CD4-positive, alpha-beta T cell (primary cell): ENCODE measurements around the gene ITGA5. TPM values are rescaled to one million over a fixed set of nuclear protein-coding genes. Genes with fewer than 3 reads are reported as not detected.

Experiments
- ATAC-seq: fragments of 200-7000 bp; cut with Tn5 transposase; one replicate; pipeline ENCODE4 v1.10.0; 2022; ENCODE audit warnings: mild to moderate bottlenecking; ENCODE audit not compliant: poor library complexity
- CTCF ChIA-PET: fragments of 350-600 bp; sonication (Branson Sonifier 250); formaldehyde crosslinking; loops from one replicate; lab custom pipeline; 2021; ENCODE audit warnings: antibody characterized with exemption, inconsistent platforms; lab: Charles Lee
- POLR2A ChIA-PET: fragments of 350-600 bp; sonication (Branson Sonifier 250); formaldehyde crosslinking; loops from one replicate; lab custom pipeline; 2021; ENCODE audit warnings: antibody characterized with exemption, inconsistent platforms; lab: Charles Lee
- DNase-seq, 14 experiments: peaks; one replicate each; pipeline ENCODE4 v3.0.0-alpha.2; 2013 to 2020; ENCODE audit warnings: mixed read lengths in 2 of 14
- H3K27ac ChIP-seq, 2 donors: one replicate each; pipeline versions ENCODE4 v1.5.1 to v1.7.0; 2013; ENCODE audit warnings: low read length in 2 of 2, low read depth in 1 of 2, mild to moderate bottlenecking in 1 of 2
- H3K27me3 ChIP-seq, 2 experiments: 1 replicate in 1 of 2; 2 replicates in 1 of 2; pipeline versions ENCODE4 v1.6.1 to v1.7.0; 2013; ENCODE audit warnings: low read length in 2 of 2, control low read depth in 1 of 2, mild to moderate bottlenecking in 1 of 2, moderate library complexity in 1 of 2; ENCODE audit not compliant: insufficient read depth in 2 of 2, control insufficient read depth in 1 of 2
- H3K36me3 ChIP-seq: one replicate; pipeline ENCODE4 v1.6.1; 2013; ENCODE audit warnings: low read length, control low read depth; ENCODE audit not compliant: insufficient read depth
- H3K4me1 ChIP-seq: one replicate; pipeline ENCODE4 v1.6.1; 2013; ENCODE audit warnings: low read length, control low read depth; ENCODE audit not compliant: insufficient read depth
- H3K4me3 ChIP-seq: one replicate; pipeline ENCODE4 v1.5.1; 2013; ENCODE audit warnings: mild to moderate bottlenecking, low read length, moderate library complexity
- H3K9me3 ChIP-seq, 2 experiments: 1 replicate in 1 of 2; 2 replicates in 1 of 2; pipeline versions ENCODE4 v1.6.1 to v1.7.0; 2013; ENCODE audit warnings: low read length in 2 of 2, mild to moderate bottlenecking in 2 of 2, control low read depth in 1 of 2, moderate library complexity in 1 of 2; ENCODE audit not compliant: control insufficient read depth in 1 of 2, insufficient read depth in 1 of 2
- H3K27ac Mint-ChIP-seq: one replicate; pipeline ENCODE4 v1.8.0; 2020; ENCODE audit warnings: mixed read lengths
- H3K27me3 Mint-ChIP-seq: one replicate; pipeline ENCODE4 v1.8.0; 2021; ENCODE audit warnings: mixed read lengths
- H3K36me3 Mint-ChIP-seq: one replicate; pipeline ENCODE4 v1.8.0; 2021; ENCODE audit warnings: low read depth, mixed read lengths
- H3K4me1 Mint-ChIP-seq: one replicate; pipeline ENCODE4 v1.8.0; 2021; ENCODE audit warnings: low read depth, mixed read lengths
- H3K4me3 Mint-ChIP-seq: one replicate; pipeline ENCODE4 v1.8.0; 2020; ENCODE audit warnings: mild to moderate bottlenecking, mixed read lengths
- H3K9me3 Mint-ChIP-seq: one replicate; pipeline ENCODE4 v1.8.0; 2020; ENCODE audit warnings: mixed read lengths
- intact Hi-C, 2 experiments: fragments of 100-400 bp; cut with DNase I in 1 of 2; cut with micrococcal nuclease in 1 of 2; formaldehyde crosslinking; loops; one replicate each; pipeline versions ENCODE4 v1.15.1 to v1.9.0; 2023 to 2025; cut with DNase I, micrococcal nuclease
- total RNA-seq, 174 experiments: library from RNA in 2 of 174; stranded (reverse) in 2 of 174; gene quantifications; one replicate each; pipeline ENCODE4 v1.2.3 and lab custom pipeline; 2021 to 2026
- TF ChIP-seq, protein P1 (sequence below): fragments of 200-600 bp; IDR thresholded peaks from one replicate; pipeline ENCODE4 v1.8.0; 2022; ENCODE audit warnings: antibody characterized with exemption, mild to moderate bottlenecking

The ITGA5 gene
- total RNA-seq, 2 experiments from 2014 or later, result 143 to 159 TPM

DNA sequence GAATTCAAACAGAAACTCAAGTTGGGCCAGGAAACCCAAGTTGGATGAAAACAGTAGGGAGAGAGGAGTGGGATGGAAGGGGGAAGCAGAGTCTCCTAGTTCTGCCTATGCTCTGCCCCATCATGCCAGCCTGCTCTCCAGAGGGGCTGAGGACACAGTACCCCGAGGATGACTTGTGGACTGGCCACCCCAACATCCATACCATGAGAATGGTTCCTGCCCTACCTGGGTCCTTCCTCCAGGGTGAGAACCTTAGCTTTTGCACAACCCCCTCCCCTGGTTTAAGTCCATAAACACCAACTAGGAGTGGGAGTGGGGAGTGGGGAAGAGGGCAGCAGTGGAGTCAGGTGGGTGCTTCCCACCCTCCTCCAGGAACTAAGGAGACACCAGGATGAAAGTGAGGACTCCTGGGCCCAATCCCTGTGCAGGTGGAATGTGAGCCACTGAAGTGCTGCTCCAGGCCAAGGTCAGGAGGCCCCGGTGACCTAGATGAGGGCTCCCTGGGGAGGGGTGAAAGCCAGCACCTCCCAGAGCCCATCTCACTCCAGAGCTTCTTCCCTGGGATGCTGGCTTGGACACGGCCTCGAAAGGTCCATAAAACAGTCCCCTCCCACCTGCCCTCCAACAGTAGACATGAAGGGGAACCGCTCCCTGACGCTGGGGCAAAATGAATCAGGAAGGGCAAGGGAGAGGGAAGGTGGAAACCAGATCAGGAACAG is 41.1 kb downstream of the ITGA5 start:
- H3K27me3 Mint-ChIP-seq, result no peaks in the 10 kb centered on the region
- DNase-seq (no peak), ATAC-seq (no peak)
- H3K27ac Mint-ChIP-seq, result no peak overlapping the region
- no peak overlapping the region for H3K4me3 Mint-ChIP-seq
- POLR2A ChIA-PET, result no interaction called here
- TF ChIP-seq, protein P1, sequence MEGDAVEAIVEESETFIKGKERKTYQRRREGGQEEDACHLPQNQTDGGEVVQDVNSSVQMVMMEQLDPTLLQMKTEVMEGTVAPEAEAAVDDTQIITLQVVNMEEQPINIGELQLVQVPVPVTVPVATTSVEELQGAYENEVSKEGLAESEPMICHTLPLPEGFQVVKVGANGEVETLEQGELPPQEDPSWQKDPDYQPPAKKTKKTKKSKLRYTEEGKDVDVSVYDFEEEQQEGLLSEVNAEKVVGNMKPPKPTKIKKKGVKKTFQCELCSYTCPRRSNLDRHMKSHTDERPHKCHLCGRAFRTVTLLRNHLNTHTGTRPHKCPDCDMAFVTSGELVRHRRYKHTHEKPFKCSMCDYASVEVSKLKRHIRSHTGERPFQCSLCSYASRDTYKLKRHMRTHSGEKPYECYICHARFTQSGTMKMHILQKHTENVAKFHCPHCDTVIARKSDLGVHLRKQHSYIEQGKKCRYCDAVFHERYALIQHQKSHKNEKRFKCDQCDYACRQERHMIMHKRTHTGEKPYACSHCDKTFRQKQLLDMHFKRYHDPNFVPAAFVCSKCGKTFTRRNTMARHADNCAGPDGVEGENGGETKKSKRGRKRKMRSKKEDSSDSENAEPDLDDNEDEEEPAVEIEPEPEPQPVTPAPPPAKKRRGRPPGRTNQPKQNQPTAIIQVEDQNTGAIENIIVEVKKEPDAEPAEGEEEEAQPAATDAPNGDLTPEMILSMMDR, result no peak
- CTCF ChIA-PET, result no interaction called here
- H3K36me3 Mint-ChIP-seq, result no peaks in the 10 kb centered on the region
- H3K9me3 Mint-ChIP-seq, result no peaks in the 10 kb centered on the region
- no peaks in the 10 kb centered on the region for H3K36me3 ChIP-seq
- no peak overlapping the region for H3K4me3 ChIP-seq
- peaks cover 7% of the 10 kb centered on the region for H3K4me1 ChIP-seq
- no peaks in the 10 kb centered on the region for H3K27me3 ChIP-seq
- no peaks in the 10 kb centered on the region for H3K9me3 ChIP-seq
- intact Hi-C loops, result no loop called here
- H3K4me1 Mint-ChIP-seq, result peaks cover 6% of the 10 kb centered on the region
- no peak overlapping the region for H3K27ac ChIP-seq

DNA sequence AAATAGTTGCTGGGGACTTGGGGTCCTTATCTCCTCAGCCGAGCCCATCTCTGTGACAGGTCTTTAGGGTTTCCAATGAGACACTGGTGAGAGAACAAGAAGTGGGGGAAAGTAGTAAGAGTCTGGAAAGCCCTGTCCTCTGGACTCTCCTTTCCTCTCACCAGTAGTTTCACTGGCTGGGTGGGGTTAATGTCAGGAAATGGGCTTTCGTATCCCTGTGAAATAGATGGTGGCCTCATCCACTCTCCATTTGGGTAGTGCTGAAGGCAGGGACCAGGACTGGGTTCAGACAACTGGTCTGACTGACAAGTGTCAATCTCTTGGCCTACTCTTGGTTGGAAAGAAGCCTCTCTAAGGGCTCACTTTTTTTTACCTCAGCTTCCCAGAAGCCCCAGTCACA is 42.1 kb downstream of the ITGA5 start:
- Histone ChIP-seq H3K27me3 (no peaks in the 10 kb centered on the region), H3K27ac (no peak overlapping the region), H3K4me3 (no peak overlapping the region), H3K36me3 (no peaks in the 10 kb centered on the region), H3K4me1 (peaks cover 10% of the 10 kb centered on the region), H3K9me3 (no peaks in the 10 kb centered on the region)
- no peak overlapping the region for H3K4me3 Mint-ChIP-seq
- no peak for ATAC-seq
- intact Hi-C loops, result no loop called here
- ChIA-PET POLR2A (no interaction called here), CTCF (no interaction called here)
- no peak for DNase-seq
- TF ChIP-seq, protein P1, result no peak
- peaks cover 14% of the 10 kb centered on the region for H3K4me1 Mint-ChIP-seq
- H3K9me3 Mint-ChIP-seq, result no peaks in the 10 kb centered on the region
- no peaks in the 10 kb centered on the region for H3K36me3 Mint-ChIP-seq
- no peak overlapping the region for H3K27ac Mint-ChIP-seq
- no peaks in the 10 kb centered on the region for H3K27me3 Mint-ChIP-seq

DNA sequence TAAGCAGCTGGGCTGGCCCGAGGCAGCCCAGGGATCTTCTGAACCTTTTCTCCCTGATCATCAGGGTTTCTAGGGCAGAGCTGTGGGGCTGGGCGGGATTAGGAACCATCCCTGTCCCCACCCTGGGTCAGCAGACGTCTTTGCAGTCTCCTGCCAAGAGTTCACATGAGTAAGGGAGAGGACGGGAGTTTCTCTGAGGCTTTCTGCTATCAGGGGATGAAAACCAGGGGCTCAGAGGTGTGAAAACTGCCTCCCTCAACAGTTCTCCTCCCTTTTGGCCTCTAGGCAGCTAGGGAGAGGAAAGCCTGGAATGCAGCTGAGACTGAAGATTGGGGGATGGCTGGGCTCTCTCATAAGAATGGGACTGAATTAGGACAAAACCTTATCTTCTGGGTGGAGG is 42.5 kb downstream of the ITGA5 start:
- peaks cover 17% of the 10 kb centered on the region for H3K4me1 Mint-ChIP-seq
- Histone ChIP-seq H3K4me3 (no peak overlapping the region), H3K36me3 (no peaks in the 10 kb centered on the region), H3K27me3 (no peaks in the 10 kb centered on the region), H3K4me1 (peaks cover 14% of the 10 kb centered on the region), H3K9me3 (no peaks in the 10 kb centered on the region), H3K27ac (no peak overlapping the region)
- intact Hi-C loops, result no loop called here
- H3K27ac Mint-ChIP-seq, result no peak overlapping the region
- ATAC-seq, result no peak
- no peak for DNase-seq
- no peak overlapping the region for H3K4me3 Mint-ChIP-seq
- CTCF ChIA-PET, result no interaction called here
- TF ChIP-seq, protein P1, result no peak
- no peaks in the 10 kb centered on the region for H3K9me3 Mint-ChIP-seq
- H3K36me3 Mint-ChIP-seq, result no peaks in the 10 kb centered on the region
- POLR2A ChIA-PET, result no interaction called here
- H3K27me3 Mint-ChIP-seq, result no peaks in the 10 kb centered on the region
